HG02884 (cell line): Measurements from ENCODE around the gene MMP2.

ENCODE experiments used
- ATAC-seq: cut with Tn5 transposase; IDR thresholded peaks from one replicate; pipeline ENCODE4 v1.9.1; 2021; ENCODE audit warnings: mild to moderate bottlenecking, moderate library complexity; ENCODE audit not compliant: unreplicated experiment

The MMP2 gene

GRCh38 chr16:55468352-55468990, 10.5 kb upstream of the MMP2 start:
- no peak for ATAC-seq

GRCh38 chr16:55469821-55470532, 9.0 kb upstream of the MMP2 start:
- ATAC-seq = no peak

- no peak for ATAC-seq
Measured at GRCh38 chr16:55470533-55471371, 8.2 kb upstream of the MMP2 start.

GRCh38 chr16:55471448-55472097, 7.4 kb upstream of the MMP2 start:
- peak; percentile 76 for ATAC-seq

- ATAC-seq = no peak
Measured at GRCh38 chr16:55473587-55473986, 5.4 kb upstream of the MMP2 start.

- ATAC-seq = no peak
Measured at GRCh38 chr16:55474821-55475220, 4.2 kb upstream of the MMP2 start.

GRCh38 chr16:55475919-55476318, 3.1 kb upstream of the MMP2 start:
- ATAC-seq = no peak

- ATAC-seq = no peak
Measured at GRCh38 chr16:55476625-55477533, 2.1 kb upstream of the MMP2 start.

GRCh38 chr16:55477736-55478135, 1.3 kb upstream of the MMP2 start:
- ATAC-seq = no peak

GRCh38 chr16:55479430-55480140, 587 bp downstream of the MMP2 start:
- no peak for ATAC-seq

GRCh38 chr16:55480228-55480655, 1.2 kb downstream of the MMP2 start:
- no peak for ATAC-seq

GRCh38 chr16:55481023-55481422, 2.0 kb downstream of the MMP2 start:
- no peak for ATAC-seq

GRCh38 chr16:55482056-55482455, 3.1 kb downstream of the MMP2 start:
- ATAC-seq = no peak

- ATAC-seq = no peak
Measured at GRCh38 chr16:55487048-55487803, 8.2 kb downstream of the MMP2 start.

- no peak for ATAC-seq
Measured at GRCh38 chr16:55488306-55488705, 9.3 kb downstream of the MMP2 start.

GRCh38 chr16:55489119-55489955, 10.3 kb downstream of the MMP2 start:
- ATAC-seq = no peak

- ATAC-seq = no peak
Measured at GRCh38 chr16:55489956-55490265, 10.9 kb downstream of the MMP2 start.

- no peak for ATAC-seq
Measured at GRCh38 chr16:55490301-55490700, 11.3 kb downstream of the MMP2 start.
